Gastroesophageal sphincter (tissue), 3 donors: Measurements from ENCODE around the gene RPUSD3.

ENCODE experiments used
- POLR2A ChIP-seq, 2 donors: fragments of 450-650 bp; IDR thresholded peaks; one replicate each; pipeline ENCODE4 v1.6.1; 2017; ENCODE audit warnings: antibody characterized with exemption in 2 of 2, mild to moderate bottlenecking in 2 of 2, moderate library complexity in 1 of 2
- TF ChIP-seq, protein P1 (sequence below), 4 experiments: fragments of 200-600 bp in 2 of 4; fragments of 450-650 bp in 2 of 4; sonication (generic) in 1 of 4; IDR thresholded peaks; one replicate each; pipeline ENCODE4 v1.5.1; 2017 to 2019; ENCODE audit warnings: antibody characterized with exemption in 4 of 4, mild to moderate bottlenecking in 2 of 4, moderate library complexity in 2 of 4

DNA sequence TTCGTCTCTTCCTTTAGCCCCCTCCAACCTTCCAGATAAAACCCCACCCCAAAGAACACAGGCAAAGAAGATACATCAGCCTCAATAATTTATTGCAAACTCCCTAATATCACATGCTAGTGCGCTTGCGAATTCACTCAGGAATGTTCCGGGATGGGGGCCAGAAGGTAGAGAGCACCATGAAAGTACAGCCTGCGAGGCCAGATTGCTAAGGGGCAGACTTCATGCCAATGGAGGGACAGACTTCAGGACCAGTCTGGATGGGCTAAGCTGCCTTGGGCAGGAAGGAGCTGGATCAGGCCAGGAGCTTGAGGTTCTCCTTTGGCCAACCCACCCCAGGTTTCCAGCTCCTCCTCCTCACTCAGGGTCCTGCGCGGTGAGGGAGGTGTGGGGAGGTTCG, 22.8 kb upstream of the RPUSD3 start:
- TF ChIP-seq, protein P1, sequence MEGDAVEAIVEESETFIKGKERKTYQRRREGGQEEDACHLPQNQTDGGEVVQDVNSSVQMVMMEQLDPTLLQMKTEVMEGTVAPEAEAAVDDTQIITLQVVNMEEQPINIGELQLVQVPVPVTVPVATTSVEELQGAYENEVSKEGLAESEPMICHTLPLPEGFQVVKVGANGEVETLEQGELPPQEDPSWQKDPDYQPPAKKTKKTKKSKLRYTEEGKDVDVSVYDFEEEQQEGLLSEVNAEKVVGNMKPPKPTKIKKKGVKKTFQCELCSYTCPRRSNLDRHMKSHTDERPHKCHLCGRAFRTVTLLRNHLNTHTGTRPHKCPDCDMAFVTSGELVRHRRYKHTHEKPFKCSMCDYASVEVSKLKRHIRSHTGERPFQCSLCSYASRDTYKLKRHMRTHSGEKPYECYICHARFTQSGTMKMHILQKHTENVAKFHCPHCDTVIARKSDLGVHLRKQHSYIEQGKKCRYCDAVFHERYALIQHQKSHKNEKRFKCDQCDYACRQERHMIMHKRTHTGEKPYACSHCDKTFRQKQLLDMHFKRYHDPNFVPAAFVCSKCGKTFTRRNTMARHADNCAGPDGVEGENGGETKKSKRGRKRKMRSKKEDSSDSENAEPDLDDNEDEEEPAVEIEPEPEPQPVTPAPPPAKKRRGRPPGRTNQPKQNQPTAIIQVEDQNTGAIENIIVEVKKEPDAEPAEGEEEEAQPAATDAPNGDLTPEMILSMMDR (IDR thresholded peaks at IDR 0.05) = no peak
- no peak for TF ChIP-seq POLR2A (IDR thresholded peaks at IDR 0.05)
